CD4-positive, alpha-beta T cell treated with Interleukin-6 for 4 hours (primary cell): ENCODE results near the gene CCDC136.

ENCODE experiments used
- DNase-seq: peaks from one replicate; pipeline ENCODE4 v3.0.0-alpha.2; 2020; ENCODE audit warnings: mixed read lengths

Gene CCDC136

GRCh38 chr7:128791121-128791971 is at the start of gene CCDC136:
Gene CCDC136 (plus strand): TSS chr7:128791968. CDS start chr7:128792412, 444 bp downstream.
- DNase-seq: peak; percentile 91

- DNase-seq: no peak
Observed at GRCh38 chr7:128742206-128742605, 49.6 kb upstream of the CCDC136 start.

GRCh38 chr7:128743112-128743772 is 48.5 kb upstream of the CCDC136 start:
- DNase-seq: no peak

GRCh38 chr7:128744366-128744905 is 47.3 kb upstream of the CCDC136 start:
- DNase-seq: no peak

- DNase-seq: no peak
Observed at GRCh38 chr7:128745706-128746105, 46.1 kb upstream of the CCDC136 start.

- DNase-seq: no peak
Observed at GRCh38 chr7:128747327-128748079, 44.3 kb upstream of the CCDC136 start.

GRCh38 chr7:128752251-128752650 is 39.5 kb upstream of the CCDC136 start:
- no peak for DNase-seq

GRCh38 chr7:128755075-128755818 is 36.5 kb upstream of the CCDC136 start:
- no peak for DNase-seq

GRCh38 chr7:128755819-128756476 is 35.8 kb upstream of the CCDC136 start:
- DNase-seq: no peak

- no peak for DNase-seq
Observed at GRCh38 chr7:128757203-128757602, 34.6 kb upstream of the CCDC136 start.

GRCh38 chr7:128758553-128758952 is 33.2 kb upstream of the CCDC136 start:
- no peak for DNase-seq

GRCh38 chr7:128759242-128759641 is 32.5 kb upstream of the CCDC136 start:
- DNase-seq: no peak

- DNase-seq: no peak
Observed at GRCh38 chr7:128763541-128763940, 28.2 kb upstream of the CCDC136 start.

GRCh38 chr7:128767475-128768110 is 24.2 kb upstream of the CCDC136 start:
- DNase-seq: no peak

GRCh38 chr7:128770233-128770632 is 21.5 kb upstream of the CCDC136 start:
- no peak for DNase-seq

GRCh38 chr7:128773604-128774003 is 18.2 kb upstream of the CCDC136 start:
- no peak for DNase-seq

GRCh38 chr7:128774029-128774689 is 17.6 kb upstream of the CCDC136 start:
- DNase-seq: no peak

- no peak for DNase-seq
Observed at GRCh38 chr7:128774921-128775320, 16.8 kb upstream of the CCDC136 start.

GRCh38 chr7:128775744-128776474 is 15.9 kb upstream of the CCDC136 start, which contains the start of gene OPN1SW:
Gene OPN1SW (minus strand): TSS chr7:128775794. CDS start chr7:128775781, 13 bp downstream.
- no peak for DNase-seq
